Ovary (tissue), 9 donors: ENCODE results near the gene TBL1XR1. TPM values are rescaled to one million over a fixed set of nuclear protein-coding genes. Genes with fewer than 3 reads are reported as not detected.

Experiments
- DNase-seq, 5 donors: peaks; one replicate each; pipeline ENCODE4 v3.0.0-alpha.2; 2019 to 2020
- H3K27ac ChIP-seq, 2 donors: fragments of 200-600 bp; one replicate each; pipeline versions ENCODE4 v1.5.1 to v1.8.0; 2019 to 2022
- H3K27me3 ChIP-seq: fragments of 200-600 bp; one replicate; pipeline ENCODE4 v1.8.0; 2022
- H3K36me3 ChIP-seq: fragments of 200-600 bp; sonication (generic); one replicate; pipeline ENCODE4 v1.5.1; 2019
- H3K4me1 ChIP-seq: one replicate; pipeline ENCODE4 v1.8.1; 2013; ENCODE audit warnings: mild to moderate bottlenecking, moderate library complexity; ENCODE audit not compliant: insufficient read depth
- H3K4me3 ChIP-seq: fragments of 200-600 bp; sonication (generic); one replicate; pipeline ENCODE4 v1.5.1; 2017
- H3K9me3 ChIP-seq, 2 donors: fragments of 200-600 bp in 1 of 2; sonication (generic) in 1 of 2; one replicate each; pipeline versions ENCODE4 v1.5.1 to v1.8.1; 2013 to 2019; ENCODE audit warnings: mild to moderate bottlenecking in 1 of 2, moderate library complexity in 1 of 2
- CTCF ChIP-seq, 3 donors: fragments of 450-650 bp in 2 of 3; fragments of 200-600 bp in 1 of 3; IDR thresholded peaks; one replicate each; pipeline versions ENCODE4 v1.5.1 to v1.8.0; 2016 to 2022; ENCODE audit warnings: antibody characterized with exemption in 3 of 3, mild to moderate bottlenecking in 1 of 3
- EP300 ChIP-seq: sonication (generic); formaldehyde crosslinking; IDR thresholded peaks from one replicate; pipeline ENCODE4 v1.6.1; 2017; ENCODE audit warnings: antibody characterized with exemption
- POLR2A ChIP-seq: fragments of 450-650 bp; IDR thresholded peaks from one replicate; pipeline ENCODE4 v1.6.1; 2017; ENCODE audit warnings: antibody characterized with exemption, mild to moderate bottlenecking, moderate library complexity
- WGBS, 3 donors: extraction: QIAGEN DNeasy Blood & Tissue Kit in 1 of 3; methylation state at CpG; one replicate each; pipeline versions ENCODE4 v1.1.5 to v1.1.7; 2013 to 2017; 5-methylcytosine and 5-hydroxymethylcytosine counted together
- intact Hi-C, 4 donors: fragments of 100-400 bp; cut with DNase I; formaldehyde crosslinking; loops; one replicate each; pipeline versions ENCODE4 v1.11.0 to v1.15.1; 2022 to 2023
- polyA plus RNA-seq, 2 donors: library from polyadenylated mRNA; stranded (reverse); fragments of 200-250 nt in 1 of 2; fragments of 350-450 nt in 1 of 2; fragmentation: Illumina TruSeq in 1 of 2; extraction: RNeasy Lipid Tissue Mini Kit (QIAGEN cat#74804) in 1 of 2; gene quantifications; one replicate each; pipeline ENCODE4 v1.2.3, GENCODE V29; 2013 to 2014
- total RNA-seq, 7 donors: library from RNA; depleted of rRNA in 2 of 7; stranded (reverse); fragments of >200 nt in 2 of 7; fragmentation: NEBNext Ultra II Directional in 3 of 7; extraction: Animal tissue kit (Norgen Biotek cat#: 25700) in 3 of 7; gene quantifications; one replicate each; pipeline versions ENCODE4 v1.1.0 to v1.2.4, GENCODE V29; 2016 to 2023
- donor health status: DM: no; HTN: no; CAD: no; lungs with moderate emphysema.
- donor health status: DM: no; HTN: no; CAD: no.
- donor health status: Bipolar disorder and iron deficiency.
- donor health status: DM: yes; HTN: yes; CAD: no.
- donor health status: DM: no; HTN: no; CAD: no.
- donor health status: DM: yes; HTN: yes; CAD: no.

TBL1XR1 gene
- total and polyA plus RNA-seq, 9 donors = 30.0 to 160 (median 114) TPM

DNA sequence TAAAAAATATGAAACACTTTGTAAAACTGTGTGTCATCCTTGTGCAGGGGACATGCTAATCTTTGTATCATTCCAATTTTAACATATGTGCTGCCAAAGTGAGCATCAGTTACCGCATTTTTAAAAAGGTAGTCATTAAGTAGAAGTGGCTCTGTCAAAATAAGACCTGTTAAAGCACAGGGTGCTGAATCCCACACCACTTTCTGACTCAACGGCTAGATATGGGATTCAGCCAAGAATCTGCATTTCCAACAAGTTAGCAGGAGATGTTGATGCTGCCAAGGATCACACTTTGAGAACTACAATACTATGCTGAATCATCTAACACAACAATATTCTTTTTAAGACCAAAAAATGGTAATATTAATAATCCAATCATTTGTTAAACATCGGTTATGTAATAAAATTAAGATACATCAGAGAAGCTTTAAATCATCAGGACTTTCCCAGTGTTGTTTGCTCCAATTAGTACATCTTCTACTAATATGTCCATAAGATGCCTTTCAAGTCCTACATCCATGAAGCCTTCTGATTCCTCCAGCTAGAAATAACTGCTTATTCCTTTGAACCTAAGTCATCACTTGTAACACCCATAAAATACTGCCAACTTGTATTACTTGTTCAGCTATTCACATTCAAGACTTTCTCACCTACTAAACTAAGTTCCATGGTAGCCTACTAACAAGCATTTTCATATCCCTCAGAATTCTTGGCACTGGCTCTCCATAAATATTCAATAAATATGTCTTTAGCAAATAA lies 71.1 kb downstream of the TBL1XR1 start:
- DNase-seq = no peak
- no peak overlapping the region for H3K4me3 ChIP-seq
- peaks cover 2% of the 10 kb centered on the region for H3K4me1 ChIP-seq
- no peaks in the 10 kb centered on the region for H3K9me3 ChIP-seq
- no peak overlapping the region for H3K27ac ChIP-seq
- 43 to 46% (median 45%) methylated on average over 3 of the region's 3 CpGs for WGBS, 3 donors
- no peak for TF ChIP-seq CTCF (IDR thresholded peaks at IDR 0.05)
- intact Hi-C loops = no loop called here
- H3K27me3 ChIP-seq = no peaks in the 10 kb centered on the region
- H3K36me3 ChIP-seq = no peaks in the 10 kb centered on the region

DNA sequence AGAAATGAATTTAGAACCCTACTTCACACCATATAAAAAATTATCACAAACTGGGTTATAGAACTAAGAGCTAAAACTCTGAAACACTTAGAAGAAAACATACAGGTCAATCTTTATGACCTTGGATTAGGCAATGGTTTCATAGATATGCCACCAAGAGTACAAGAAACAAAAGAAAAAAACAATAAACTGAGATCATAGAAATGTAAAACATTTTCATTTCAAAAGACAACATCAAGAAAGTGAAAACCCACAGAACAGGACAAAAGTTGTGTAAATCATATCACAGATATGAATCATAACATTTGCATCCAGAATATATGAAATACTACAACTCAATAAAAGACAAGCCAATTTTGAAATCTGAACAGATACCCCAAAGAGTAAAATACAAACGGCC lies 72.4 kb downstream of the TBL1XR1 start:
- 79 to 92% (median 81%) methylated on average over 1 of the region's 1 CpG for WGBS, 3 donors
- Histone ChIP-seq H3K4me1 (peaks cover 3% of the 10 kb centered on the region), H3K27me3 (no peaks in the 10 kb centered on the region), H3K9me3 (no peaks in the 10 kb centered on the region), H3K27ac (no peak overlapping the region), H3K36me3 (no peaks in the 10 kb centered on the region), H3K4me3 (no peak overlapping the region)
- intact Hi-C loops = no loop called here
- DNase-seq = no peak
- no peak for TF ChIP-seq EP300
- TF ChIP-seq POLR2A = no peak
- TF ChIP-seq CTCF (IDR thresholded peaks at IDR 0.05) = no peak

- intact Hi-C loops = no loop called here
- 89 to 96% (median 91%) methylated on average over 2 of the region's 2 CpGs for WGBS, 3 donors
- TF ChIP-seq POLR2A (no peak), CTCF (IDR thresholded peaks at IDR 0.05) (no peak), EP300 (no peak)
- Histone ChIP-seq H3K27me3 (no peaks in the 10 kb centered on the region), H3K4me3 (no peak overlapping the region), H3K4me1 (peaks cover 5% of the 10 kb centered on the region), H3K36me3 (no peaks in the 10 kb centered on the region), H3K27ac (no peak overlapping the region), H3K9me3 (no peaks in the 10 kb centered on the region)
- no peak for DNase-seq
Measured at GRCh38 chr3:177123822-177124221, 73.5 kb downstream of the TBL1XR1 start.

DNA sequence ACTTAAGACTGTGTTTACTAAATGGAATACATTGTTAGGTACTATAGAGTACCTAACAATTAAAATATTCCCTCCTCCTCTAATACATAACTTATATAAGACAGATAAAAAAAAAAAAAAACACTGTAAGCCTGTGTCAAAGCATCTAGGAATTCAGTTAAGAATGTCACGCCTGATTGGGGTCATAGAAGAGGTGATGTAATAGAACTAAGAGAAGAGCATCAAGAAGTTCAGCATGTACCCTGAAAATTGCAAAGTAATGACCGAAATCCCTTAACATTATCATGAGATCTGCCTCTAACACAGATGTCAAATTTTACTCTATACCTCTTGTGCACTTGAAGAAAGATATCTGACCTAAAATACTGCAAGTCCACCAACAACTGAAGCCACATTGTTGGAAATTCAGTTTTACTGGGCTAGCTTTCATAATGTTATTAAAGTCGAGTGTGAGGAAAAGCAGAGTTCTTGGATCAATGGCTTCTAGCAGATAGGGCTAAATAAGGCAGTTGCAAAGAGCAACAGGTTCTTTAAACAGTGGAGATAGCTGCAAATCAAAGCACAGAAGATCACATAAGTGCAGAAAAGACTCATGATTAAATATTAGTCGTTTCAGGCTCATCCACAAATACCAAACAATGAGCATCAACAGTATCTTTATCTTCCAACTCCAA lies 75.0 kb downstream of the TBL1XR1 start:
- Histone ChIP-seq H3K9me3 (no peaks in the 10 kb centered on the region), H3K27me3 (no peaks in the 10 kb centered on the region), H3K27ac (no peak overlapping the region), H3K4me1 (peaks cover 5% of the 10 kb centered on the region), H3K36me3 (no peaks in the 10 kb centered on the region), H3K4me3 (no peak overlapping the region)
- WGBS, 3 donors = 60 to 65% (median 61%) methylated on average over 4 of the region's 4 CpGs
- TF ChIP-seq EP300 (no peak), CTCF (IDR thresholded peaks at IDR 0.05) (no peak), POLR2A (no peak)
- no peak for DNase-seq
- intact Hi-C loops = no loop called here
